ENCODE measurements around the gene FOXN4. TPM values are rescaled to one million over a fixed set of nuclear protein-coding genes. Genes with fewer than 3 reads are reported as not detected.

FOXN4 gene
- total RNA-seq, 1 experiment from 2014 or later, result 0.37 TPM

DNA sequence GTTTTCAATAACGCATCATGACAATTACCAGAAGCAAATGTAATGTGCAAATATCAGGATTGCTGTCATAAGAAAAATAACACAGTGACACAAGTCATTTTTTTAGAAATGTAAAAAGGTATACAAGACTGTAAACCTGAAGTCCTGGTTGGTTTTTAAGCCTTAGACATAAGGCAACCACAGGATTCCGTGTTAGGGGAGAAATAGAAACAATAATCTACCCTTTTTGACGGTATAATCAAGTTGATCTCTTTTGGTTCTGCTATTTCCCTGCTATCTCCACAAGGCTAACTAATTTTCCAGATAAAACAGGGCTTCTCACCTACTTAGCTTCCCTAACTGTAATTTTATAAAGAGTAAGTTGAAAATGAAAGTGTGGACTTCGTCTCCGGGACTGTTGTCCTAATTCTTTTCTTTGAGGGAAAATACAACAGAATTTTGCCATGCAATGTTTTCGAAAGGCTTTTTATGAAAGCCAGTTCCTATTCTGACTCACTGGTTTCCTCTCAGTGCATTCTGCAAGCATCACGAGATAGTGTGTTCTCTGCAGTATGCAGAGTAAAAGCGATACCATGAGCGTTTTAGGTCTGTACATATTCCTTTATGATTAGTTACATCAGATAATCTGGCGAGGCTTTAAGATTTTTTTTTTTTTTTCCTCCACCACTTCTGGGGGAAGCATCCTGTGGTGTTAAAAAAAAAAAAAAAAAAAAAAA is 49.2 kb upstream of the FOXN4 start (continued):
- no peak for TF ChIP-seq KAT7 (CRISPR knock-in tag; IDR thresholded peaks at IDR 0.05; ENCODE audit: borderline replicate concordance)
- TF ChIP-seq SMAD3 (CRISPR knock-in tag; IDR thresholded peaks at IDR 0.05; ENCODE audit: borderline replicate concordance), result no peak

DNA sequence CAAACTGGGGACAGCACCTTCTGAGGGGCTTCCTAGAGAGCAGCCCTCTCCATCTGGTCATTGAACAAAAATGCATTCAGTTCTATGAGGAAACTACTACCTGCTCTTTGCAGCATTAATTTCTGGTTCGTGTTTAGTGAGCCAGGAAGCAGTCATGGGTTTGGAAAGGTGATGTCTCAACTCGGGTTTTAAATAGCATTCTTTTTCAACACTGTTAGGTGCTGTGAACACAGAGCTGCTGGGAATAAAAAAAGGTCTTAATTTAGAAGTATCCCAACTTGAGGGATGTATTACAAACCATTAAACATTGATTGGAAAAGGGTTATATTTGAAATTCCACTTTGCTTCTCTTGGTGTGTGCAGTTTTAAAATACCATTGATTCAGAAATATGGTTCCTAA is 47.9 kb upstream of the FOXN4 start:
- DNase-seq (ENCODE audit: low spot score), result no peak
- POLR2A ChIA-PET, result no interaction called here
- Mint-ChIP-seq H3K9me3 (no peaks in the 10 kb centered on the region), H3K4me1 (peaks cover 4% of the 10 kb centered on the region), H3K27me3 (ENCODE audit: low read depth) (no peaks in the 10 kb centered on the region), H3K27ac (no peak overlapping the region), H3K36me3 (no peaks in the 10 kb centered on the region), H3K4me3 (no peak overlapping the region)
- TF ChIP-seq RORB (CRISPR knock-in tag; IDR thresholded peaks at IDR 0.05), result no peak
- no peak for TF ChIP-seq TEAD4 (CRISPR knock-in tag; IDR thresholded peaks at IDR 0.05)
- TF ChIP-seq ZNF263 (CRISPR knock-in tag; IDR thresholded peaks at IDR 0.05; ENCODE audit: low read depth), result no peak
- no peak for TF ChIP-seq NR1H2 (CRISPR knock-in tag; IDR thresholded peaks at IDR 0.05)
- TF ChIP-seq OVOL2 (CRISPR knock-in tag; IDR thresholded peaks at IDR 0.05; ENCODE audit: borderline replicate concordance), result no peak
- TF ChIP-seq JUN (CRISPR knock-in tag; IDR thresholded peaks at IDR 0.05), result no peak
- TF ChIP-seq, protein P1, sequence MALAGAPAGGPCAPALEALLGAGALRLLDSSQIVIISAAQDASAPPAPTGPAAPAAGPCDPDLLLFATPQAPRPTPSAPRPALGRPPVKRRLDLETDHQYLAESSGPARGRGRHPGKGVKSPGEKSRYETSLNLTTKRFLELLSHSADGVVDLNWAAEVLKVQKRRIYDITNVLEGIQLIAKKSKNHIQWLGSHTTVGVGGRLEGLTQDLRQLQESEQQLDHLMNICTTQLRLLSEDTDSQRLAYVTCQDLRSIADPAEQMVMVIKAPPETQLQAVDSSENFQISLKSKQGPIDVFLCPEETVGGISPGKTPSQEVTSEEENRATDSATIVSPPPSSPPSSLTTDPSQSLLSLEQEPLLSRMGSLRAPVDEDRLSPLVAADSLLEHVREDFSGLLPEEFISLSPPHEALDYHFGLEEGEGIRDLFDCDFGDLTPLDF (CRISPR knock-in tag; IDR thresholded peaks at IDR 0.05), result no peak
- TF ChIP-seq, protein P2, sequence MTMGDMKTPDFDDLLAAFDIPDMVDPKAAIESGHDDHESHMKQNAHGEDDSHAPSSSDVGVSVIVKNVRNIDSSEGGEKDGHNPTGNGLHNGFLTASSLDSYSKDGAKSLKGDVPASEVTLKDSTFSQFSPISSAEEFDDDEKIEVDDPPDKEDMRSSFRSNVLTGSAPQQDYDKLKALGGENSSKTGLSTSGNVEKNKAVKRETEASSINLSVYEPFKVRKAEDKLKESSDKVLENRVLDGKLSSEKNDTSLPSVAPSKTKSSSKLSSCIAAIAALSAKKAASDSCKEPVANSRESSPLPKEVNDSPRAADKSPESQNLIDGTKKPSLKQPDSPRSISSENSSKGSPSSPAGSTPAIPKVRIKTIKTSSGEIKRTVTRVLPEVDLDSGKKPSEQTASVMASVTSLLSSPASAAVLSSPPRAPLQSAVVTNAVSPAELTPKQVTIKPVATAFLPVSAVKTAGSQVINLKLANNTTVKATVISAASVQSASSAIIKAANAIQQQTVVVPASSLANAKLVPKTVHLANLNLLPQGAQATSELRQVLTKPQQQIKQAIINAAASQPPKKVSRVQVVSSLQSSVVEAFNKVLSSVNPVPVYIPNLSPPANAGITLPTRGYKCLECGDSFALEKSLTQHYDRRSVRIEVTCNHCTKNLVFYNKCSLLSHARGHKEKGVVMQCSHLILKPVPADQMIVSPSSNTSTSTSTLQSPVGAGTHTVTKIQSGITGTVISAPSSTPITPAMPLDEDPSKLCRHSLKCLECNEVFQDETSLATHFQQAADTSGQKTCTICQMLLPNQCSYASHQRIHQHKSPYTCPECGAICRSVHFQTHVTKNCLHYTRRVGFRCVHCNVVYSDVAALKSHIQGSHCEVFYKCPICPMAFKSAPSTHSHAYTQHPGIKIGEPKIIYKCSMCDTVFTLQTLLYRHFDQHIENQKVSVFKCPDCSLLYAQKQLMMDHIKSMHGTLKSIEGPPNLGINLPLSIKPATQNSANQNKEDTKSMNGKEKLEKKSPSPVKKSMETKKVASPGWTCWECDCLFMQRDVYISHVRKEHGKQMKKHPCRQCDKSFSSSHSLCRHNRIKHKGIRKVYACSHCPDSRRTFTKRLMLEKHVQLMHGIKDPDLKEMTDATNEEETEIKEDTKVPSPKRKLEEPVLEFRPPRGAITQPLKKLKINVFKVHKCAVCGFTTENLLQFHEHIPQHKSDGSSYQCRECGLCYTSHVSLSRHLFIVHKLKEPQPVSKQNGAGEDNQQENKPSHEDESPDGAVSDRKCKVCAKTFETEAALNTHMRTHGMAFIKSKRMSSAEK (CRISPR knock-in tag; IDR thresholded peaks at IDR 0.05; ENCODE audit: borderline replicate concordance), result no peak
- no peak for TF ChIP-seq SMAD4 (CRISPR knock-in tag; IDR thresholded peaks at IDR 0.05)
- no peak for TF ChIP-seq CREM (CRISPR knock-in tag; IDR thresholded peaks at IDR 0.05)
- TF ChIP-seq, protein P3, sequence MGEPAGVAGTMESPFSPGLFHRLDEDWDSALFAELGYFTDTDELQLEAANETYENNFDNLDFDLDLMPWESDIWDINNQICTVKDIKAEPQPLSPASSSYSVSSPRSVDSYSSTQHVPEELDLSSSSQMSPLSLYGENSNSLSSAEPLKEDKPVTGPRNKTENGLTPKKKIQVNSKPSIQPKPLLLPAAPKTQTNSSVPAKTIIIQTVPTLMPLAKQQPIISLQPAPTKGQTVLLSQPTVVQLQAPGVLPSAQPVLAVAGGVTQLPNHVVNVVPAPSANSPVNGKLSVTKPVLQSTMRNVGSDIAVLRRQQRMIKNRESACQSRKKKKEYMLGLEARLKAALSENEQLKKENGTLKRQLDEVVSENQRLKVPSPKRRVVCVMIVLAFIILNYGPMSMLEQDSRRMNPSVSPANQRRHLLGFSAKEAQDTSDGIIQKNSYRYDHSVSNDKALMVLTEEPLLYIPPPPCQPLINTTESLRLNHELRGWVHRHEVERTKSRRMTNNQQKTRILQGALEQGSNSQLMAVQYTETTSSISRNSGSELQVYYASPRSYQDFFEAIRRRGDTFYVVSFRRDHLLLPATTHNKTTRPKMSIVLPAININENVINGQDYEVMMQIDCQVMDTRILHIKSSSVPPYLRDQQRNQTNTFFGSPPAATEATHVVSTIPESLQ (CRISPR knock-in tag; IDR thresholded peaks at IDR 0.05), result no peak
- CTCF ChIA-PET, result interaction anchor here (0.8 to 2.1 kb wide), 3 partner anchors 28 to 93 kb away, joined by 3 to 5 read pairs (median 4); no protein-coding TSS in a partner anchor
- no peak for ATAC-seq

DNA sequence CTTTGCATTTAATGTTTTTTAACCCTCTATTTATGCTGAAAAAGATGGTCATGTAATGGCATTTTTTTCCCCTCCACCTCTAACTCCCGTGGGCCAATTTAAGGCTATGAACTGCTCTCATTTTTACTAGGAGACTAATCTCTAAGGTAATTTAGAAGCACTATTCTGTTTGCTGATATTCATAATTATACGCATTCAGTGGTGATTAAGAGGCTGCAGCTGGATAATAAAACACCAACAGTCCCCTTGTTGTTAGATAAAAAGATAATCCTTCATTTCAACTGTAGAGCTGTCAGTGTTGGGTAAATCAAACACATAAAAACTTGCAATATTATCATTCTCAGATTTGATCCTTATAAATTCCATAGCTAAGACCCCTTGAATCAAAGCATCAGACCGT is 47.5 kb upstream of the FOXN4 start:
- ChIA-PET CTCF (interaction anchor here (0.8 to 2.1 kb wide), 5 partner anchors 21 to 93 kb away, joined by 3 to 5 read pairs (median 4); no protein-coding TSS in a partner anchor), POLR2A (no interaction called here)
- Mint-ChIP-seq H3K27ac (no peak overlapping the region), H3K4me1 (peaks cover 4% of the 10 kb centered on the region), H3K36me3 (no peaks in the 10 kb centered on the region), H3K4me3 (no peak overlapping the region), H3K9me3 (no peaks in the 10 kb centered on the region), H3K27me3 (ENCODE audit: low read depth) (no peaks in the 10 kb centered on the region)
- ATAC-seq (no peak), DNase-seq (ENCODE audit: low spot score) (no peak)
- TF ChIP-seq, protein P4, sequence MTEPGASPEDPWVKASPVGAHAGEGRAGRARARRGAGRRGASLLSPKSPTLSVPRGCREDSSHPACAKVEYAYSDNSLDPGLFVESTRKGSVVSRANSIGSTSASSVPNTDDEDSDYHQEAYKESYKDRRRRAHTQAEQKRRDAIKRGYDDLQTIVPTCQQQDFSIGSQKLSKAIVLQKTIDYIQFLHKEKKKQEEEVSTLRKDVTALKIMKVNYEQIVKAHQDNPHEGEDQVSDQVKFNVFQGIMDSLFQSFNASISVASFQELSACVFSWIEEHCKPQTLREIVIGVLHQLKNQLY (CRISPR knock-in tag; IDR thresholded peaks at IDR 0.05), result no peak

All from WTC11 (cell line).